Inflammatory macrophage treated with lipopolysaccharide for 1 hour (primary cell): Measurements from ENCODE around the gene SIRT2.
"Not testable (repeated sequence)": the region's sequence is repeated elsewhere in the genome, so short reads cannot be mapped to it uniquely, and the experiment has no call there.

Experiments used
- DNase-seq, 2 donors: peaks; one replicate each; pipeline ENCODE4 v3.0.0-alpha.2; 2020 to 2022

The SIRT2 gene

GRCh38 chr19:38892841-38893240 is 6.6 kb downstream of the SIRT2 start:
- no peak for DNase-seq

- DNase-seq = no peak
These were observed 7.6 kb downstream of the SIRT2 start for GRCh38 chr19:38891771-38892170.

GRCh38 chr19:38890686-38891085 is 8.7 kb downstream of the SIRT2 start:
- no peak for DNase-seq

GRCh38 chr19:38889803-38890202 is 9.6 kb downstream of the SIRT2 start:
- no peak for DNase-seq

- no peak for DNase-seq
These were observed 10.5 kb downstream of the SIRT2 start for GRCh38 chr19:38888876-38889275.

- not testable (repeated sequence) for DNase-seq
These were observed 14.7 kb downstream of the SIRT2 start for GRCh38 chr19:38884691-38885090.

GRCh38 chr19:38883286-38883685 is 16.1 kb downstream of the SIRT2 start:
- no peak for DNase-seq

- no peak for DNase-seq
These were observed 18.4 kb downstream of the SIRT2 start for GRCh38 chr19:38880882-38881609.

- DNase-seq = no peak
These were observed 19.1 kb downstream of the SIRT2 start for GRCh38 chr19:38880076-38880881.

GRCh38 chr19:38879400-38879751 is 20.0 kb downstream of the SIRT2 start:
- no peak for DNase-seq

GRCh38 chr19:38878575-38879399 is 20.6 kb downstream of the SIRT2 start:
- DNase-seq = no peak

GRCh38 chr19:38877781-38878574 is 21.4 kb downstream of the SIRT2 start, which contains the start of gene RINL:
Gene RINL (minus strand): TSS chr19:38878275. CDS start chr19:38876742, 1,533 bp downstream.
- no peak for DNase-seq

- DNase-seq = no peak
These were observed 23.6 kb downstream of the SIRT2 start for GRCh38 chr19:38875656-38876395.

- DNase-seq = not testable (repeated sequence)
These were observed 26.0 kb downstream of the SIRT2 start for GRCh38 chr19:38873400-38873799.

GRCh38 chr19:38870612-38871011 is 28.8 kb downstream of the SIRT2 start:
- no peak for DNase-seq

- peak; percentile 53 to 72 for DNase-seq
These were observed 29.4 kb downstream of the SIRT2 start for GRCh38 chr19:38869836-38870607.

- no peak for DNase-seq
These were observed 30.1 kb downstream of the SIRT2 start for GRCh38 chr19:38869160-38869835.

- DNase-seq = no peak
These were observed 30.9 kb downstream of the SIRT2 start for GRCh38 chr19:38868551-38868950.

GRCh38 chr19:38867171-38867780 is 32.1 kb downstream of the SIRT2 start:
- no peak for DNase-seq
